MCF 10A (cell line): ENCODE measurements around the gene P3H2. TPM values are rescaled to one million over a fixed set of nuclear protein-coding genes. Genes with fewer than 3 reads are reported as not detected.

ENCODE experiments used
- BruUV-seq: library from RNA; stranded (reverse); fragments of 400-500 nt; replicated peaks from 2 replicates; lab custom pipeline; 2021; lab: Mats Ljungman, UMichigan
- CTCF ChIA-PET: fragments of 300-600 bp; sonication (Branson Sonifier 250); formaldehyde crosslinking; extraction: SDS; loops from one replicate; lab custom pipeline; 2021; ENCODE audit warnings: antibody characterized with exemption, inconsistent platforms; lab: Yijun Ruan, JAX
- POLR2A ChIA-PET: fragments of 300-600, 350-650 bp; sonication (Branson Sonifier 250); formaldehyde crosslinking; extraction: SDS; loops from one replicate; lab custom pipeline; 2020; ENCODE audit warnings: antibody characterized with exemption, inconsistent platforms; lab: Yijun Ruan, JAX
- DNase-seq: peaks from one replicate; pipeline ENCODE4 v3.0.0-alpha.2; 2018; ENCODE audit not compliant: unreplicated experiment
- H3K27ac Mint-ChIP-seq: one replicate; pipeline ENCODE4 v1.8.0; 2022; ENCODE audit warnings: mild to moderate bottlenecking, low read depth, mixed read lengths; ENCODE audit not compliant: unreplicated experiment
- H3K27me3 Mint-ChIP-seq: one replicate; pipeline ENCODE4 v1.8.0; 2022; ENCODE audit warnings: mixed read lengths; ENCODE audit not compliant: insufficient read depth, unreplicated experiment
- H3K36me3 Mint-ChIP-seq: one replicate; pipeline ENCODE4 v1.8.0; 2022; ENCODE audit warnings: mild to moderate bottlenecking, moderate library complexity, mixed read lengths; ENCODE audit not compliant: insufficient read depth, unreplicated experiment
- H3K4me1 Mint-ChIP-seq: one replicate; pipeline ENCODE4 v1.8.0; 2022; ENCODE audit warnings: mixed read lengths; ENCODE audit not compliant: insufficient read depth, unreplicated experiment
- H3K4me3 Mint-ChIP-seq: one replicate; pipeline ENCODE4 v1.8.0; 2022; ENCODE audit warnings: mild to moderate bottlenecking, moderate library complexity, mixed read lengths; ENCODE audit not compliant: unreplicated experiment
- H3K9me3 Mint-ChIP-seq: one replicate; pipeline ENCODE4 v1.8.0; 2022; ENCODE audit warnings: mixed read lengths; ENCODE audit not compliant: unreplicated experiment
- intact Hi-C: fragments of 100-400 bp; cut with micrococcal nuclease; formaldehyde crosslinking; loops from 2 replicates; pipeline ENCODE4 v1.14.1; 2022
- total RNA-seq: library from RNA; stranded (reverse); gene quantifications from 2 replicates; pipeline ENCODE4 v1.2.3, GENCODE V29; 2022
- TF ChIP-seq, protein P1 (sequence below): fragments of 200-600 bp; IDR thresholded peaks from one replicate; pipeline ENCODE4 v1.8.0; 2022; ENCODE audit warnings: antibody characterized with exemption, mild to moderate bottlenecking; ENCODE audit not compliant: unreplicated experiment

Gene P3H2
- total RNA-seq, 1 experiment from 2014 or later = 60.2 TPM

DNA sequence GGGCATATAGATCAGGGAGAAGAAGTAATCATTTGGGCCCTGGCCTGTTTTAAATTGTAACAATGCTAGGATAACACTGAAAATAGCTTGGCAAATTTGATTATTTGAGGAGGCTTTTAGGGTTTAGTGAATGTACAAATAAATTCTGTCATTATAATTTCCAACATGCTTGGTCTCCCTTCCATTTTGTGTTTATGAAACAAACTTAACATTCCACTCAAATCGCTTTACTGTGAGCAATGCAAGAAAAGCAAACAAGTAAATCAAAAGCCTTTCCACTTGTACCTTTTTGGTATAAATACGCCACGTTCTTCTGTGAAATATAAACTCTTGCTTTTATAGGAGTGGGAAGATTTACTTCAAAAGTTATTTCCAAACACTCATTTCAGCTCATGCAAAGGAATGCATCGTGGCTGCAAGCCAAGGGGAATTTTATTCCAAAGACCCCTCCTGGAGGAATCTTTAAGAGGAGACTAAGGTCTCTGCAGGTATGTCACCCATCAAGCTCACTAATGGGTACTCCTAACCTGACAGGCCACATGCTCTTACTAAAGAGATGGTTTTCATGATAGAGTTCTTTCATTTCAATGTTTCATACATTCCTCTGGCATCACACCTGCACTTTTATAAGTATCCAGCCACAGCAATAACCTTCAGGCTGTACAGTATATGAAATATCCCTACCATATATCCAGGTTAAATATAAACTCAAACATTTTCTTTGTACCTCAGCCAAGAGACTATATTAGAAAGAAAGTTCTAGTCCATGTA is 115.2 kb downstream of the P3H2 start:
- intact Hi-C loops = no loop called here
- ChIA-PET CTCF (interaction anchor here (0.7 to 1.7 kb wide), 5 partner anchors 13 to 318 kb away, joined by 3 to 5 read pairs (median 4); partner anchors contain the start of gene P3H2), POLR2A (interaction anchor here (0.7 to 4.0 kb wide), 7 partner anchors 8 to 316 kb away, joined by 3 to 33 read pairs (median 5); partner anchors contain the start of gene P3H2)
- BruUV-seq = no TSS peak
- Mint-ChIP-seq H3K36me3 (no peaks in the 10 kb centered on the region), H3K4me1 (peaks cover 25% of the 10 kb centered on the region), H3K27ac (no peak overlapping the region), H3K4me3 (no peak overlapping the region), H3K9me3 (no peaks in the 10 kb centered on the region), H3K27me3 (no peaks in the 10 kb centered on the region)
- TF ChIP-seq, protein P1, sequence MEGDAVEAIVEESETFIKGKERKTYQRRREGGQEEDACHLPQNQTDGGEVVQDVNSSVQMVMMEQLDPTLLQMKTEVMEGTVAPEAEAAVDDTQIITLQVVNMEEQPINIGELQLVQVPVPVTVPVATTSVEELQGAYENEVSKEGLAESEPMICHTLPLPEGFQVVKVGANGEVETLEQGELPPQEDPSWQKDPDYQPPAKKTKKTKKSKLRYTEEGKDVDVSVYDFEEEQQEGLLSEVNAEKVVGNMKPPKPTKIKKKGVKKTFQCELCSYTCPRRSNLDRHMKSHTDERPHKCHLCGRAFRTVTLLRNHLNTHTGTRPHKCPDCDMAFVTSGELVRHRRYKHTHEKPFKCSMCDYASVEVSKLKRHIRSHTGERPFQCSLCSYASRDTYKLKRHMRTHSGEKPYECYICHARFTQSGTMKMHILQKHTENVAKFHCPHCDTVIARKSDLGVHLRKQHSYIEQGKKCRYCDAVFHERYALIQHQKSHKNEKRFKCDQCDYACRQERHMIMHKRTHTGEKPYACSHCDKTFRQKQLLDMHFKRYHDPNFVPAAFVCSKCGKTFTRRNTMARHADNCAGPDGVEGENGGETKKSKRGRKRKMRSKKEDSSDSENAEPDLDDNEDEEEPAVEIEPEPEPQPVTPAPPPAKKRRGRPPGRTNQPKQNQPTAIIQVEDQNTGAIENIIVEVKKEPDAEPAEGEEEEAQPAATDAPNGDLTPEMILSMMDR = no peak
- DNase-seq = no peak

GRCh38 chr3:190004656-190005055 is 116.0 kb downstream of the P3H2 start:
- intact Hi-C loops = no loop called here
- Mint-ChIP-seq H3K27me3 (no peaks in the 10 kb centered on the region), H3K4me3 (no peak overlapping the region), H3K4me1 (peaks cover 29% of the 10 kb centered on the region), H3K36me3 (peaks cover 7% of the 10 kb centered on the region), H3K27ac (peak overlapping the region; percentile 31), H3K9me3 (no peaks in the 10 kb centered on the region)
- CTCF ChIA-PET = interaction anchor here (0.6 to 1.7 kb wide), 6 partner anchors 12 to 319 kb away, joined by 3 to 7 read pairs (median 4); partner anchors contain the start of gene P3H2
- POLR2A ChIA-PET = interaction anchor here (0.5 to 4.0 kb wide), 9 partner anchors 9 to 317 kb away, joined by 3 to 33 read pairs (median 5); partner anchors contain the start of gene P3H2
- BruUV-seq = no TSS peak
- TF ChIP-seq, protein P1 = no peak
- DNase-seq = no peak

- TF ChIP-seq, protein P1 = no peak
- Mint-ChIP-seq H3K27ac (peak overlapping the region; percentile 81), H3K4me1 (peaks cover 20% of the 10 kb centered on the region), H3K36me3 (peaks cover 11% of the 10 kb centered on the region), H3K27me3 (no peaks in the 10 kb centered on the region), H3K9me3 (no peaks in the 10 kb centered on the region), H3K4me3 (peak overlapping the region; percentile 8)
- CTCF ChIA-PET = interaction anchor here (0.6 to 1.0 kb wide), 2 partner anchors 43 to 235 kb away, joined by 3 to 7 read pairs; no protein-coding TSS in a partner anchor
- BruUV-seq = no TSS peak
- DNase-seq = peak; percentile 84
- POLR2A ChIA-PET = interaction anchor here (0.9 to 4.0 kb wide), 6 partner anchors 10 to 117 kb away, joined by 3 to 33 read pairs (median 4); partner anchors contain the start of gene P3H2
- intact Hi-C loops = no loop called here
Observed at GRCh38 chr3:190003681-190004123, 117.0 kb downstream of the P3H2 start.

DNA sequence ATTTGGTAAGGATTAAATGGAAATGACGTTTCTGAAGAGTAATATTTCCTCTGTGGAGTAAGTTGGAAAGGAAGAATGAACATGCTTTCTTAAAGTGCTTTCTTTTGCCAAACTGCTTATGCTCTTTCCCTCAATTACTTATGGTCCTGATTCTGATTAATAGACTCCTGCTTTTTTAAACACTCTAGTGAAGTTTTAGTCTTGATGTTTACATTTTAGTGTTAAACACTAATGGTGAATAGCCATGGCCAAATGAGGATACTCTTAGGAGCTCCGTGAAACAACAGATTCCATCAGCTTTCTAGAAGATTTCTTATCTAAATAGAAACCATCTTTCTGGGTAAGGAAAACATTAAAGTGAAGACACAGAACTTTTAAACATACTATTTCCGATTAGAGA is 117.6 kb downstream of the P3H2 start:
- TF ChIP-seq, protein P1 = no peak
- ChIA-PET POLR2A (interaction anchor here (0.6 to 4.0 kb wide), 9 partner anchors 10 to 700 kb away, joined by 3 to 33 read pairs (median 4); partner anchors contain the start of gene P3H2), CTCF (interaction anchor here (0.5 to 0.6 kb wide), 3 partner anchors 9 to 532 kb away, joined by 3 to 4 read pairs (median 3); no protein-coding TSS in a partner anchor)
- H3K36me3 Mint-ChIP-seq = peaks cover 12% of the 10 kb centered on the region
- intact Hi-C loops = no loop called here
- peak overlapping the region; percentile 81 for H3K27ac Mint-ChIP-seq
- H3K4me3 Mint-ChIP-seq = peak overlapping the region; percentile 8
- DNase-seq = no peak
- no peaks in the 10 kb centered on the region for H3K27me3 Mint-ChIP-seq
- H3K4me1 Mint-ChIP-seq = peaks cover 19% of the 10 kb centered on the region
- no TSS peak for BruUV-seq
- H3K9me3 Mint-ChIP-seq = no peaks in the 10 kb centered on the region
